Upper lobe of left lung (tissue), 6 donors: Measurements from ENCODE around the gene STX2. TPM values are rescaled to one million over a fixed set of nuclear protein-coding genes. Genes with fewer than 3 reads are reported as not detected.

Experiments
- ATAC-seq, 2 donors: fragments of 200-7000 bp; cut with Tn5 transposase; one replicate each; pipeline ENCODE4 v1.9.1; 2022; ENCODE audit warnings: mild to moderate bottlenecking in 2 of 2, moderate library complexity in 2 of 2; ENCODE audit not compliant: low FRiP score in 2 of 2
- DNase-seq, 2 donors: peaks; one replicate each; pipeline ENCODE4 v3.0.0-alpha.2; 2019 to 2020
- H3K27ac ChIP-seq, 4 donors: fragments of 200-600 bp; sonication (generic); one replicate each; pipeline ENCODE4 v1.5.1; 2016 to 2019
- H3K27me3 ChIP-seq, 4 donors: fragments of 200-600 bp; sonication (generic); one replicate each; pipeline ENCODE4 v1.5.1; 2017 to 2019
- H3K36me3 ChIP-seq, 4 donors: fragments of 200-600 bp; sonication (generic); one replicate each; pipeline ENCODE4 v1.5.1; 2016 to 2019
- H3K4me1 ChIP-seq, 4 donors: fragments of 200-600 bp; sonication (generic); one replicate each; pipeline ENCODE4 v1.5.1; 2018 to 2019
- H3K4me3 ChIP-seq, 4 donors: fragments of 200-600 bp; sonication (generic); one replicate each; pipeline ENCODE4 v1.5.1; 2017 to 2019; ENCODE audit warnings: mild to moderate bottlenecking in 2 of 4, moderate library complexity in 1 of 4
- H3K9me3 ChIP-seq, 4 donors: fragments of 200-600 bp; sonication (generic); one replicate each; pipeline ENCODE4 v1.5.1; 2018 to 2019
- EP300 ChIP-seq, 4 donors: sonication (generic); formaldehyde crosslinking; IDR thresholded peaks; one replicate each; pipeline ENCODE4 v1.5.1; 2017; ENCODE audit warnings: antibody characterized with exemption in 4 of 4, control low read depth in 2 of 4
- POLR2A ChIP-seq, 4 donors: fragments of 450-650 bp; IDR thresholded peaks; one replicate each; pipeline ENCODE4 v1.5.1; 2016 to 2017; ENCODE audit warnings: antibody characterized with exemption in 4 of 4, mild to moderate bottlenecking in 2 of 4
- POLR2AphosphoS5 ChIP-seq, 2 donors: sonication (generic); formaldehyde crosslinking; IDR thresholded peaks; one replicate each; pipeline ENCODE4 v1.5.1; 2017; ENCODE audit warnings: antibody characterized with exemption in 2 of 2
- WGBS, 2 donors: methylation state at CpG; one replicate each; pipeline ENCODE4 v1.1.5; 2017 to 2018; 5-methylcytosine and 5-hydroxymethylcytosine counted together
- total RNA-seq, 6 donors: library from RNA; depleted of rRNA in 4 of 6; stranded (reverse); fragments of >200 nt in 4 of 6; gene quantifications; one replicate each; pipeline versions ENCODE4 v1.1.0 to v1.2.1, GENCODE V29; 2016 to 2021
- TF ChIP-seq, protein P1 (sequence below), 6 experiments: fragments of 450-650 bp in 4 of 6; fragments of 200-600 bp in 2 of 6; sonication (generic) in 2 of 6; IDR thresholded peaks; one replicate each; pipeline ENCODE4 v1.5.1; 2016 to 2019; ENCODE audit warnings: antibody characterized with exemption in 6 of 6
- donor health status: DM: no; HTN: no; CAD: no; lungs with moderate emphysema.
- donor health status: DM: no; HTN: yes; CAD: no; lungs with severe emphysema.

STX2 gene
- total RNA-seq, 6 donors from 2014 or later = 12.4 to 113 (median 27.0) TPM

DNA sequence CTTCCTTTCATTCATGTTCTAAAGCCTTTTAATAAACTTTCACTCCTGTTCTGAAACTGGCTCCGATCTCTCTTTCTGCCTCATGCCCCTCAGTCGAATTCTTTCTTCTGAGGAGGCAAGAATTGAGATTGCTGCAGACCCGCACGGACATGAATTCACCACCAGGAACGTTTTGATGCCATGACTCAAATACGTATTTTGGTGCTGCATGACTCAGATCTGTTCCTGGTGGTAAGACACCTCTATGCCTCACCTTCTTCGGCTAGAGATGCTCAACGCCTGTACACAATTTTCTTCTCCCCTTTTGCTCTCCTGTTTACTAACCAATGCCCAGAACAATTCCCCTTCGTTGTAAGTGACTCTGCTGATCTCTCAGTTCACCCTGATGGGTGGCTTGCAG lies 70.9 kb downstream of the STX2 start:
- no peak for ATAC-seq
- no peak overlapping the region for H3K27ac ChIP-seq
- H3K4me1 ChIP-seq = no peaks in the 10 kb centered on the region
- H3K9me3 ChIP-seq = no peaks in the 10 kb centered on the region
- DNase-seq = no peak
- TF ChIP-seq, protein P1, sequence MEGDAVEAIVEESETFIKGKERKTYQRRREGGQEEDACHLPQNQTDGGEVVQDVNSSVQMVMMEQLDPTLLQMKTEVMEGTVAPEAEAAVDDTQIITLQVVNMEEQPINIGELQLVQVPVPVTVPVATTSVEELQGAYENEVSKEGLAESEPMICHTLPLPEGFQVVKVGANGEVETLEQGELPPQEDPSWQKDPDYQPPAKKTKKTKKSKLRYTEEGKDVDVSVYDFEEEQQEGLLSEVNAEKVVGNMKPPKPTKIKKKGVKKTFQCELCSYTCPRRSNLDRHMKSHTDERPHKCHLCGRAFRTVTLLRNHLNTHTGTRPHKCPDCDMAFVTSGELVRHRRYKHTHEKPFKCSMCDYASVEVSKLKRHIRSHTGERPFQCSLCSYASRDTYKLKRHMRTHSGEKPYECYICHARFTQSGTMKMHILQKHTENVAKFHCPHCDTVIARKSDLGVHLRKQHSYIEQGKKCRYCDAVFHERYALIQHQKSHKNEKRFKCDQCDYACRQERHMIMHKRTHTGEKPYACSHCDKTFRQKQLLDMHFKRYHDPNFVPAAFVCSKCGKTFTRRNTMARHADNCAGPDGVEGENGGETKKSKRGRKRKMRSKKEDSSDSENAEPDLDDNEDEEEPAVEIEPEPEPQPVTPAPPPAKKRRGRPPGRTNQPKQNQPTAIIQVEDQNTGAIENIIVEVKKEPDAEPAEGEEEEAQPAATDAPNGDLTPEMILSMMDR (IDR thresholded peaks at IDR 0.05) = no peak
- TF ChIP-seq EP300 (IDR thresholded peaks at IDR 0.05) (no peak), POLR2A (IDR thresholded peaks at IDR 0.05) (no peak), POLR2AphosphoS5 (IDR thresholded peaks at IDR 0.05) (no peak)
- no peaks in the 10 kb centered on the region for H3K27me3 ChIP-seq
- no peaks in the 10 kb centered on the region for H3K36me3 ChIP-seq
- whole genome bisulfite sequencing, 2 donors = 57 to 64% methylated on average over 9 of the region's 9 CpGs
- H3K4me3 ChIP-seq = no peak overlapping the region

GRCh38 chr12:130766470-130766869 lies 72.6 kb downstream of the STX2 start:
- DNase-seq (no peak), ATAC-seq (no peak)
- H3K9me3 ChIP-seq = no peaks in the 10 kb centered on the region
- peaks cover 0 to 4% (median 0%) of the 10 kb centered on the region in 4 donors for H3K27me3 ChIP-seq
- 86 to 91% methylated on average over 2 of the region's 2 CpGs for WGBS, 2 donors
- TF ChIP-seq, protein P1 (IDR thresholded peaks at IDR 0.05) = no peak
- no peak for TF ChIP-seq EP300 (IDR thresholded peaks at IDR 0.05)
- TF ChIP-seq POLR2A (IDR thresholded peaks at IDR 0.05) = no peak
- TF ChIP-seq POLR2AphosphoS5 (IDR thresholded peaks at IDR 0.05) = no peak
- no peak overlapping the region for H3K4me3 ChIP-seq
- H3K27ac ChIP-seq = no peak overlapping the region
- no peaks in the 10 kb centered on the region for H3K36me3 ChIP-seq
- H3K4me1 ChIP-seq = peaks cover 0 to 4% (median 0%) of the 10 kb centered on the region in 4 donors

- H3K27me3 ChIP-seq = peaks cover 0 to 4% (median 1%) of the 10 kb centered on the region in 4 donors
- H3K27ac ChIP-seq = no peak overlapping the region
- peaks cover 0 to 4% (median 0%) of the 10 kb centered on the region in 4 donors for H3K4me1 ChIP-seq
- ATAC-seq (no peak), DNase-seq (no peak)
- TF ChIP-seq POLR2AphosphoS5 (IDR thresholded peaks at IDR 0.05) (no peak), POLR2A (IDR thresholded peaks at IDR 0.05) (no peak), EP300 (IDR thresholded peaks at IDR 0.05) (no peak)
- TF ChIP-seq, protein P1 (IDR thresholded peaks at IDR 0.05) = no peak
- H3K4me3 ChIP-seq = no peak overlapping the region
- no peaks in the 10 kb centered on the region for H3K9me3 ChIP-seq
- H3K36me3 ChIP-seq = no peaks in the 10 kb centered on the region
- WGBS, 2 donors = 89 to 91% methylated on average over 8 of the region's 8 CpGs
Observed at GRCh38 chr12:130765186-130765659, 73.8 kb downstream of the STX2 start.

DNA sequence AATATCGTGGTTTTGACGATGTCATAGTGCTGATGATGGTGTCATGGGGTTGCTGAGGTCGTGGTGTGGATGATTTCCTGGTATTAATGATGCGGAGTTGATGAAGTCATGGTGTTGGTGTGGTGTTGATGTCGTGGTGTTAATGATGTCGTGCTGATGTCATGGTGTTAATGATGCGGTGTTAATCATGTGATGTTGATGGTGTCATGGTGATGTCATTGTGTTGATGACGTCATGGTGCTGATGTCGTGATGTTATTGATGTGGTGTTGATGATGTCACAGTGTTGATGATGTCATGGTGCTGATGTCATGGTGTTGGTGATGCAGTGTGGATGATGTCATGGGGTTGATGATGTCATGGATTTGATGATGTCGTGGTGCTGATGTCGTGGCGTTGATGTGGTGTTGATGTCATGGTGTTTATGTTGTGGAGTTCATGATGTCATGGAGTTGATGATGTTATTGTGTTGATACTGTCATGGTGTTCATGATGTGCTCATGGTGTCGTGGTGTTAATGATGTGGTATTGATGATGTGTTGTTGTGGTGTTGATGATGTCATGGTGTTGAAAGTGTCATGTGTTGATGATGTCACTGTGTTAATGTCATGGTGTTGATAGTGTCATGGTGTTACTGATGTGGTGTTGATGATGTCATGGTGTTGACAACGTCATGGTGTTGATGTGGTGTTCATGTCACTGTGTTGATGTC lies 74.4 kb downstream of the STX2 start:
- WGBS, 2 donors = 84 to 96% methylated on average over 14 of the region's 14 CpGs
- H3K4me3 ChIP-seq = no peak overlapping the region
- H3K4me1 ChIP-seq = peaks cover 0 to 4% (median 0%) of the 10 kb centered on the region in 4 donors
- H3K27ac ChIP-seq = no peak overlapping the region
- TF ChIP-seq POLR2AphosphoS5 (IDR thresholded peaks at IDR 0.05) (no peak), POLR2A (IDR thresholded peaks at IDR 0.05) (no peak)
- TF ChIP-seq, protein P1 (IDR thresholded peaks at IDR 0.05) = no peak
- DNase-seq (no peak), ATAC-seq (no peak)
- peaks cover 0 to 4% (median 2%) of the 10 kb centered on the region in 4 donors for H3K27me3 ChIP-seq
- no peaks in the 10 kb centered on the region for H3K36me3 ChIP-seq
- no peaks in the 10 kb centered on the region for H3K9me3 ChIP-seq

DNA sequence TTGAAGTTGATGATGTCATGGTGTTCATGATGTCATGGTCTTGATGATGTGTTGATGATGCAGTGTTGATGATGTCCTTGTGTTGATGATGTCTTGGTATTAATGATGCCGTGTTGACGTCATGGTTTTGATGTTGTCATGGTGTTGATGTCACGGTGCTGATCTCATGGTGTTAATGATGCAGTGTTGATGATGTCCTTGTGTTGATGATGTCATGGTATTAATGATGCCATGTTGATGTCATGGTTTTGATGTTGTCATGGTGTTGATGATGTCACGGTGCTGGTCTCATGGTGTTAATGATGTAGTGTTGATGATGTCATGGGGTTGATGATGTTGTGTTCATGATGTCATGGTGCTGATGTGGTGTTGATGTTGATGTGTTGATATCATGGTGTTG lies 75.0 kb downstream of the STX2 start:
- no peak overlapping the region for H3K4me3 ChIP-seq
- DNase-seq (no peak), ATAC-seq (no peak)
- no peak overlapping the region for H3K27ac ChIP-seq
- H3K9me3 ChIP-seq = no peaks in the 10 kb centered on the region
- peaks cover 0 to 4% (median 2%) of the 10 kb centered on the region in 4 donors for H3K27me3 ChIP-seq
- no peaks in the 10 kb centered on the region for H3K36me3 ChIP-seq
- WGBS, 2 donors = 90 to 98% methylated on average over 4 of the region's 4 CpGs
- peaks cover 0 to 4% (median 0%) of the 10 kb centered on the region in 4 donors for H3K4me1 ChIP-seq
- TF ChIP-seq POLR2AphosphoS5 (IDR thresholded peaks at IDR 0.05) (no peak), EP300 (IDR thresholded peaks at IDR 0.05) (no peak), POLR2A (IDR thresholded peaks at IDR 0.05) (no peak)
- TF ChIP-seq, protein P1 (IDR thresholded peaks at IDR 0.05) = no peak
